CMK (cell line): ENCODE results near the gene MOBP.

Source experiments
- DNase-seq: peaks from one replicate; pipeline ENCODE4 v3.0.0-alpha.2; 2010; ENCODE audit warnings: low read depth

MOBP gene

DNA sequence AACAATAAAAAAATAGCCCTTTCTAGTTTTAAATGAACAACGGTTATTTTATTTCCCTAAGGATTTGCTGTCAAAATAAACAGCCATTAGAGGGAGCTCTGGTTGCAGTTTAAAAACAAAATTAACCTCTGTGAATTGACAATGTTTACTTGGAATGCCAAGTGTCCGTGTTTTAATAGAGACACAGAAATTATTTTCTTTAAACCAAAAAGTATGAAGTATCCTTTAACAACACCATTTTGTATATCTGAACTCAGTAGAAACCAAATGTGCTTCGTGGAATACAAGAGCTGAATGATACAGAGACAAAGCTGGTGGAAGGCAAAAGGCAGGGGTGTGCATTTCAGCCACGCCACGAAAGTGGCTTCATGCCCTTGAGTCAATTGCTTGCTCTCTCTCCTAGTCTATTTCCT is 74.4 kb downstream of the MOBP start:
- DNase-seq: no peak

GRCh38 chr3:39542588-39542988 is 75.1 kb downstream of the MOBP start:
- no peak for DNase-seq

GRCh38 chr3:39548282-39548681 is 80.8 kb downstream of the MOBP start:
- DNase-seq: no peak

GRCh38 chr3:39550354-39551051 is 83.0 kb downstream of the MOBP start:
- no peak for DNase-seq
